Measurements from ENCODE around the gene NUP50.

- no peak for TF ChIP-seq CTCF (IDR thresholded peaks at IDR 0.05)
- TF ChIP-seq EZH2 (IDR thresholded peaks at IDR 0.05; ENCODE audit: borderline replicate concordance, insufficient read depth, low read depth, low read length, poor library complexity, severe bottlenecking), result no peak
These were observed 8.5 kb upstream of the NUP50 start for GRCh38 chr22:45155050-45155840.
